Esophagus mucosa (tissue), 1 donor: ENCODE data around the gene RRP8. TPM values are rescaled to one million over a fixed set of nuclear protein-coding genes. Genes with fewer than 3 reads are reported as not detected.

Source experiments
- ATAC-seq: fragments of 200-7000 bp; cut with Tn5 transposase; one replicate; pipeline ENCODE4 v1.9.1; 2020
- total RNA-seq: library from RNA; stranded (reverse); gene quantifications from one replicate; pipeline ENCODE4 v1.2.4, GENCODE V29; 2023
- donor health status: DM: yes; HTN: yes; CAD: no.

The RRP8 gene
- total RNA-seq, 1 donor from 2014 or later, result 13.2 TPM

DNA sequence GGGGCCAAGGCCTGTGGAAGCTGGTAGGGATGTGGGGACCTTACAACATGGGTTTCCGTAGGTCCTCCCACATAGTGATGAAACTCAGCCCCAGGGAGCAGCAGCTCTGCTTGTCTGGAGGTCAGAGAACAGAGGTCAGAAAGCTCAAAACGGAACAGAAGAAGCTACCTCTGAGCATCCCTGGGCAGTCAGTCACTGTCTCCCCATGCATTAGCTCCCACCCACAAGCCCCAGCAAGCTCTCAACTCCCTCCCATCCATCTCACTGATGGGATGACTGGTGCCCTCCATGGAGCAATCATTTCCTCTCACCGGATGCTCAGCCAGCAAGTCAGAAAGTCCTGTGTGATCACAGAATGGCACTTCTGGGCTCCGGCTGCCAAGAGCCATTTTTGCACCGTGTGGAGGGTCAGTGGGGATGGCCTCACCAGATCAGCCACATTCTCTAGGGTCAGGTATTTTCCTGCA lies 13.9 kb upstream of the RRP8 start:
- ATAC-seq, result no peak

DNA sequence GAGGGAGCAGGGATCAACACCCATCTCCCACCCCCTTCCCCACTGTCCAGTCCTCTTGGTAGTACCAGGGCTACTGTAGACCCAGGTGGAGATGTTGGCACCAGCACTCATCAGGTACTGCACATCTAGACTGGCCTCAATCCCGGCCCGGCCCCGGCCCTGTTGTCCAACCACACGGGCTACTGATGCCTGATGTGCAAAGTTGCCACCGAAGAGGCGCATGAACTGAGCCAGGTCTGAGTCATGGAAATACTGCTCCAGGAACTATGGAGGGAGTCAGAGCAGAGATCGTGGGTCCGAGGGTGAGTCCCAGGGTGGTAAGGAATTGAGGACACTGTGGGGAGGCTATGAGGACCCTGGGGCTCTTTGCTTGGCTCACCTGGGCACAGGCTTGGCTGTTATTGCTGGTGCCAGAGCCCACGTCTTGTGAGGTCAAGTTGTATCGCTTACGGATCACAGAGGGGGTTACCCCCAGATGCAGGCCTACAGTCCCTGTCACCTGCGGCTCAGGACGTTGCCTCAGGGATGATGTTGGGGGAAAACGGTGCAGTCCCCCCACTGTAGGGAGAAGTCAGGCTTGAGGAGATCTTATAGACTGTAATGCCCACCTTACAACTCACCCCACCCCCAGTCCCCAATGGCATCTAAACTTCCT lies 13.3 kb upstream of the RRP8 start:
- ATAC-seq, result no peak

DNA sequence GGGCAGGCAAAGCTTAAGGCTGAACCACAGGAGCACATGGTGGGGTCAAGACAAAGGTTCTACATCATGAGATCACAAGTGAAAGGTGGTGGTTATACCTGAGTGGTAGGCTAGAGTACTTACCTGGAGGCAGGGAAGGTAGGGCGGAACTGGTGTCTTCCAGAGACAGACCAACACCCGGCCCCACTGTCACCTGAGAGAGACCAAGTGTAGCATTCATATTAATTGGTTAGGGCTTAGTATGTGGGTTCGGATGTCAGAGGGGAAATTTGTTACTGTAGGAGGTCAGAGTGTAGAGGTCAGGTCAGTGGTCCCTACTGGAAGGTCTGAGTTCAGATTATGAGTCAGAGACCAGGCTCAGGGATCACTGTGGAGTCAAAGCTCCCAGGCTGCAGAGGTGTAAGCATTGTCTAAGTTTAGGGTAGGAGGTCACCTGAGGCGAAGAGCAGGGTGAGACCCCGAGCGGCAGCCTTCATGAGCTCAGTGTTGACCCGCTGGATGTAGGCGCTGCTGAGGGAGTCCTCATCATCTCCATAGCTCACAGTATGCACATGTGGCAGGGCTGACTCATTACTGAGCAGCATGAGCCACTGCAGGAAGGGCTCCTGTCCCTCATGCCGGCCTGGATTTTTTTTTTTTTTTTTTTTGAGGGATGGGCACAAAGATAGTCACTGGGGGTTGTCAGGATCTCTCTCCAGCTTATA lies 12.6 kb upstream of the RRP8 start:
- ATAC-seq, result no peak

DNA sequence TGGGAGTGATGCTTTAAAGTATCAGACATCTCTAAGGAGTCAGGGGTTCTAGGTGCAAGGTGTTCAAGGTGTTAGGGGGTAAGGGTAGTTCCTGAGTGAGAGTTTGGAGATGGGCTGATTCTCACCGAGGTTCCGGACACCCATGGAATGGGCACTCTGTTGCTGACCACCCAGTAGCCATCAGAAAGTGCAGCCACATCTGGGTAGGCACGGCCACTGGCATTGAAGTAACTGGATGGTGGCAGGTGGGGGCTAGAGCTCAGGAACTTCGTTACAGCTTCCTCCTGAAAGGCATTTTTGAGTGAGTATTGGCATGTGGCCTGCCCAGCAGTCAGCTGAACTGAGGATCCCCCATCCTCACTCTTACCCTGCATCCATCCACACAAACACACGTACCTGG lies 11.6 kb upstream of the RRP8 start:
- ATAC-seq, result no peak

DNA sequence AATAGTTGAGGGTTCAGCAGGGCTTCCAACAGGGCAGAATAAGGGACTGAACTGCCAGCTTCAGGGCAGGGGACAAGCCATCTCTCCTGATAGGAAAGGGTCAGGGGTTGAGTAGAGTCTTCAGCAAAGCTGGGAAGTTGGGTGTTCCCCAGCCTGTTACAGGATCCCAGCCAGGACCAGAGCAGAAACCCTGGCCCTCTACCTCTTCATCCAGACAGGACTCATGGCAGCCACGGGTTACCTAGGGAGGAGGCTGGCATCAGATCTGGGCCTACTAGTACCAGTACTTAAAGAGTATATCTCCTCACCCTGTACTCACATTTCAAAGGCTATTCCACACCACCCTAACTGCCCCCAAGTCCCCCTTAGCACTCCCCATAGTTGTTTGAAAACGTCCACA lies 11.0 kb upstream of the RRP8 start:
- ATAC-seq, result no peak

DNA sequence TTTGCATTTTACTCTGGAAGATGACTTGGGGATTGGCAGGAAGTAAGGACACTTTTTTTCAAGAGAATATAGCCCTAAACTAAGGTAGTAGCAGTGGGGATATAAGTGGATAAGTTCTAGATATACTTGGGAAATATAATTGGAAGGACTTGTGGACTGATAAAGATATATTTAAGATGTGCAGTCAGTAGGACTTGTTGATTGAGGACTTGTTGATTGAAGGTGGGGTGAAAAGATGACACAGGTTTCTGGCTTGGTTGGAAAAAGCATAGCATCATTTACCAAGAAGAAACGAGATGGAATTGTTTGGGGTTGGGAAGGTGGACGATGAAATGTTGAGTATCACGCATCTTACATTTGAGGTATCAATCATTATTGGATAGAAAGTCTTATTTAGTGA lies 10.1 kb upstream of the RRP8 start:
- ATAC-seq, result no peak

DNA sequence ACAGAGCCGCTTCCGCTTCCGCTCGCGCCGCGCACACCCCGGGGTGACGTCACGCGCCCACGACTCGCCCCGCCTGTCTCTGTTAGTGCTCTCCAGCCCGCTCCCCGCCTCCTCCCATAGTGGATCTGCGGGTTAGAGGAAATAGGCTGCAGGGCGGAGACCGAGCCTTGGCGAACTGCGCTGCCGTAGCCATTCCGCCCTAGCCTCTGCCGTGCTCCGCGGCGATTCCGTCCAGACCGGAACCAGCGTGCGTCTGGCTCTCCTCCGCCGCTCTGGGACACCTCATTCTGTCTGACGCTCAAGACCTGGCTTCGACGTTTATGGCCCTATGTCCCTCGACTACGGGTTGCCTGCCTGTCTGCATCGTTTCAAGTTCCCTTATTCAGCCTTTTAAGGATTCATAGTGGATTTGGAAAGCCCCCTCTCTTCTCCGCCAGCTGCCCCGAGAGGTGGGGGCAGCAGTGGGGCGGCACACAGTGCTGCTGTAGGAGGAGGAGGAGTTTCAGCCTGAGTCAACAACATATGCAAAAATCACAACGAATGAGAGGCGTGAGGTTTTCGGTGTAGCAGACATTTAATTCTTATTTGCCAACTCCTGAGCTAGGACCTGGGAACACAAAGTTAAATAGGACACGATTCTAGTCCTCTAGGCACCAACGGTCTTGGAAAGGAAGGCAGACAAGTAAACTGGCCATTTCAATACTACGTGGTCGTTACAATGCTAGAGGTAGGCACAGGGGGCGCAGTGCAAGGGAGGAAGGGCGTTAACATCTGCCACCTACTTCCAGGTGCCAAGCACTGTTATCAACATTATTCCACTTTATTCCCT lies 9.0 kb upstream of the RRP8 start, which contains the start of gene TAF10:
Gene TAF10, minus strand, starts transcription at position 4 of the 829 bp plus-strand sequence. CDS start 27 bp downstream, outside the sequence.
- ATAC-seq, result peak; percentile 98

DNA sequence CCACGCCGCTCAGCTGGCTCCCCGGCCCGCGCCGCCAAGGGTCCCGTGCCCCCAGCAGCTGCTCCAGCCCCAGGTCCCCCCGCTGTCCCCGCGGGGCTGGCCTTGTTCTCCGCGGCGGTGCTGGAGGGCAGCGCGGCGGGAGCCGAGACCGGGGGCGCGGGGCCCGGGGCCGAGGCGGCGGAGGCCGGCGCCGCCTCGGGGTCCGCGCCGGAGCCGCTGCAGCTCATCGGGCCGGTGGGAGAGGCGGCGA lies 8.5 kb upstream of the RRP8 start:
- ATAC-seq, result no peak

DNA sequence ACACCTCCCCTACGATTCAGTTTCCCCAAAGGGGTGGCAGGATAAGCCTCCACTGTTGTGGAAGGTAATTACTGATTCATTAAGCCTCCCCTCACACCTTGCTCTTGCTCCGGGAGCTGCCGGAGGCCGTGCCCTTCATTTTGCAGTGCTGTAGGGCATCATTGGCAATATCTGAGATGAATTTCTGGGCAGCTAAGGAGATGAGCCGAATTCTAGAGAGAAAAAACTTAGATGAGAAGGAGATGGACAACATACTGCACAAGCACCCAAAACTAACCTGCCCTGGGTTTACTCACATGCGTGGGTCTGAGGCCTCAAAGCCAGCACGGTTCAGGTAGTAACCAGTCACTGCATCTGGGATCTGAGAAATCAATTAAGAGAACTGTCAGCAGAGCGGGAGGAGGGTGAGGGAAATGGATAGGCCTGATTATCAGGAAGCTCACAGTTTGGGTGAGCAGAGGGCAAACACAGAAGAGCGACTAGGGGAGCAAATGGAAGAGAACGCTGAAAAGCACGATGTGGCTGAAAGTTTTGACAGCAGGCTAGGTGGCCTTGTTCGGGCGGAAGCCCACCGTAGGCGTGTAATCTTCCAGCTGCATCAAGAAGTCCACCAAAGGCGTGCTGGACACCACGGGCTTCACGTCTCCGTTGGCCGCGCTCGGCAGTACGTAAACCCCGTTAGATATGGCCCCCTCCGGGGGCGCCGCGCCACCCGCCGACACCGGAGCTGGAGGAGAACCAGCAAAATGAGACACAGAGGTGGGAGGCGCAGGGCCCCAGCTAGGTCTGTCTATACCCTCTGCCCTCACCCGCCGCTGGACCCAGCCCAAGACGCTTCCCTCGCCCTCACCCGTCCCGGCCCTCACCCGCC lies 7.9 kb upstream of the RRP8 start:
- peak; percentile 14 for ATAC-seq

DNA sequence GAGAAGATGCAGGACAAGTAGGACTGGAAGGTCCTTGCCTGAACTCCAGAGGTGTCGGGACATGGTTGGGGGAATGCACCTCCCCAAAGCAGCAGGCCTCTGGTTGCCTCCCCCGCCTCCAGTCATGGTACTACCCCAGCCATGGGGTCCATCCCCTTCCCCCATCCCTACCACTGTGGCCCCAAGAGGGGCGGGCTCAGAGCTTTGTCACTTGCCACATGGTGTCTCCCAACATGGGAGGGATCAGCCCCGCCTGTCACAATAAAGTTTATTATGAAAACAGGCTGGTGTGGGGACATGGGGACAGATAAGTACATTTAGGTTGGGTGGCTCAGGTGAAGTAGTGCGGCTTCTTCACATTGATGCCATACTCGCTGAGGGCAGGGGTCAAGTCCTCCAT lies 7.2 kb upstream of the RRP8 start:
- ATAC-seq, result no peak

DNA sequence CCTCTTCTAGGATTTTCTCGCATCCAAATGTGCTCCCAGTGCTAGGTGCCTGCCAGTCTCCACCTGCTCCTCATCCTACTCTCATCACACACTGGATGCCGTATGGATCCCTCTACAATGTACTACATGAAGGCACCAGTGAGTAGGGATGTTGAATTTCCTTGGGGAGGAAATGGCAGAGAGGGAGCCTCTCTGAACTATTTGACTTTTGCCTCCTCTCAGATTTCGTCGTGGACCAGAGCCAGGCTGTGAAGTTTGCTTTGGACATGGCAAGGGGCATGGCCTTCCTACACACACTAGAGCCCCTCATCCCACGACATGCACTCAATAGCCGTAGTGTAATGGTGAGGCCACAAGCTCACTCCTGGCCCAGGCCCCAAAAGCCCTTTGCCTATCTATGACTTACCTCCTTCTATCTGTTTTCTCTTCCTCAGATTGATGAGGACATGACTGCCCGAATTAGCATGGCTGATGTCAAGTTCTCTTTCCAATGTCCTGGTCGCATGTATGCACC lies 6.1 kb upstream of the RRP8 start:
- ATAC-seq, result no peak

DNA sequence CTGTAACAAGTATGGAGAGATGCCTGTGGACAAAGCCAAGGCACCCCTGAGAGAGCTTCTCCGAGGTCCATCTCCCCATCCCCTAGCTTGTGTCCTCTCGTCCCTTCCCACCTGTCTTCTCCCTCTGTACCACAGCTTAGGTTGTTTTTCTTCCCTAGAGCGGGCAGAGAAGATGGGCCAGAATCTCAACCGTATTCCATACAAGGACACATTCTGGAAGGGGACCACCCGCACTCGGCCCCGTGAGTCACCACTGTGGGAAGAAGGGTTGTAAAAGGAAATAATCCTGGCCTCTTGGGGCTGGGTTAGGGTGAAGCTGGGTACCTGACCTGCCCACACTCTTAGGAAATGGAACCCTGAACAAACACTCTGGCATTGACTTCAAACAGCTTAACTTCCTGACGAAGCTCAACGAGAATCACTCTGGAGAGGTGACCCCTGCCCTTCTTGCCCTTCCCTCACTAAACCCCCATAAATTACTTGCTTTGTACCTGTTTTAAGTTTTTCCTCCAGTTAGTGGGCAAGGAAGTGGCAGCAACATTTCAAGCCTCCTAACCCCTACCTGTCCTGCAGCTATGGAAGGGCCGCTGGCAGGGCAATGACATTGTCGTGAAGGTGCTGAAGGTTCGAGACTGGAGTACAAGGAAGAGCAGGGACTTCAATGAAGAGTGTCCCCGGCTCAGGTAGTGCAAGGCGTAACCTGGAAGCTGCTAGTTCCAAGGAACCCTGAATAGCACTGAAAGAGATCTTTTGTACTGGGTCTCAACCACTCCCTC lies 5.5 kb upstream of the RRP8 start:
- ATAC-seq, result no peak

DNA sequence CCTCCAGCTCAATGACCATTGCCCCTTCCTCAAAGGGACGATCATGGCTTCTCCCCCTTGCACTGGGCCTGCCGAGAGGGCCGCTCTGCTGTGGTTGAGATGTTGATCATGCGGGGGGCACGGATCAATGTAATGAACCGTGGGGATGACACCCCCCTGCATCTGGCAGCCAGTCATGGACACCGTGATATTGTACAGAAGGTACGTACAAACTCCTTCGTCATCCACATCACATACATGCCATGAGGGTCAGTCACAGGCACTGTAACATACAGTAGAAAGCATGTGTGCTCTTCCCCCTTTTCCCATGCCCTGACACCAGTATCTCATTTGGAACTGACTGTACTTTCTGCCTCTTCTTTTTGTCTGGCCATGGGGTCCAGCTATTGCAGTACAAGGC lies 4.6 kb upstream of the RRP8 start:
- no peak for ATAC-seq

DNA sequence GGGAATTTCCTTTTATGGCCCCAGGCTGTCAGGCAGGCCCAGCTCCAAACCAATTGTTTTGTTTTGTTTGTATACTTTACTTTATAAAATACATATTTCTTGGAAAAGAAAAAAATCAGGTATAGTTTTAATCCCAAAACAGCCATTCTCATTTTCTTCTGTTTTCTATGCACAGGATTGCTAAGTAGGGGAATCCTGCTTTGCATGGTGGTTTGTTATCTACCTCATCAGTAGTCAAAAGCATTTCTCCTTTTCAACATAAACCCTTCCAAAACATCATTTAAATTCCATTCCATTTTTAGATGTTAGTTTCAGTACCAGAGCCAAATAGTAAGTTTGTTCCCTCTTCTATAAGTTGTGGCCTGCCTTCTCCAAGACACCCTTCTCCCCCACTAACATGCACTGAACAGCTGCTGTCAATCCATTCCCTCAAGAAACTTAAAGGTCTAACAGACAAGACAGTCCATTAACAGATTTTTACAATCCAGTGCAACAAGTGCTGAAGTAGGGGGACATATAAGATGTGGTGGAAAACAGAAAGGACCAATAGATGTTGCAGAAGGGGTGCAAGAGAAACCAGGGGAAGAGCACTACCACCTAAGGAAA lies 3.9 kb upstream of the RRP8 start:
- no peak for ATAC-seq

DNA sequence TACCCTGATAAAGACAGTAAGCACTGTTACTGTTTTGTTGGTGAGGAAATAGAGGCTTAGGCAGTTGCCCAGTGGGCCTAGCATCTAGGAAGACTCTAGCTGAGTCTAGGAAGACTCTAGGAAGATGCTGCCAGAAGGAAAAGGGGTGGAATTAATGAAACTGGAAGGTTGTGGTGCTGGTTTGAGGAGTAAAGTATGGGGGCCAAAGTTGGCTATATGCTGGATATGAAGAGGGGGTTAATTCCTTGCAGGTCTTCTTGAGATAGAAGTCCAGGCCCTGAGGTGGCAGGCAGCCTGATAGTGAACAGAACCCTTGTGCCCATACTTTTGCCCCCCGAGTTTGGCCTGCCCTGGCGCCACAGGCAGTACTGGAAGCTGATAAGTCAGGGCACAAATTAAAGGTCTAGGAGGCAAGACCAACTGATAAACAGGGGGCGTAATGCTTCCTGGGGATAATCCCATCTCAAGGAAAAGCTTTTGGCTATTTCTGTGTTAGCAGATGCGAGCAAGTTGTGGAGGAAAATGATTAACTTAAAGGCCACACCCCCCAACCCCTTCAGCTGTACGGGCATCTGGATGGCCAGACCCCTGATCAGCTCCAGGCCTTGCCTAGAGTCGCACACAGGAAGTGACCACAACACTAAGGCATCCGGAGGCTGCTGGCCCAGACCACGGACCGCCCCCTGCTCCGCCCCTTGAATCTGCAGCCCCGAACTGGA lies 3.2 kb upstream of the RRP8 start:
- peak; percentile 30 for ATAC-seq

DNA sequence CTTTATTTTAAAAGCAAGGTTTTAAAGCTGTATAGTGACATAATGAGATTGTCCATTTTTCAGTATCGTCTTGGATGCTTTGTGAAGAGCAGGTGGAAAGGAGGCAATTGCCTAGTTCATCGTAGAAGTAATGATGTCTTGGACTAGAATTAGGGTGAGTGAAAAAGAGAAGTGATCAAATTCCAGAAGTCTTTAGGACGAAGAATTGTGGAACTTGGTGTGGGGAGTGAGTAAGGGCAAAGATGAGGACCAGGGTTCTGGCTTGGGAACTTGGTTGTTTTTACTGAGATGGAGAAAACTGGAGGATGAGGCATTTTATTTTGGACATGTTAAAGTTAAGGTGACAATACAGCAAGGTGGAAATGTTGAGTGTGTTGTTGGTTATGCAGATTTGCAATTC lies 1.4 kb upstream of the RRP8 start:
- no peak for ATAC-seq

DNA sequence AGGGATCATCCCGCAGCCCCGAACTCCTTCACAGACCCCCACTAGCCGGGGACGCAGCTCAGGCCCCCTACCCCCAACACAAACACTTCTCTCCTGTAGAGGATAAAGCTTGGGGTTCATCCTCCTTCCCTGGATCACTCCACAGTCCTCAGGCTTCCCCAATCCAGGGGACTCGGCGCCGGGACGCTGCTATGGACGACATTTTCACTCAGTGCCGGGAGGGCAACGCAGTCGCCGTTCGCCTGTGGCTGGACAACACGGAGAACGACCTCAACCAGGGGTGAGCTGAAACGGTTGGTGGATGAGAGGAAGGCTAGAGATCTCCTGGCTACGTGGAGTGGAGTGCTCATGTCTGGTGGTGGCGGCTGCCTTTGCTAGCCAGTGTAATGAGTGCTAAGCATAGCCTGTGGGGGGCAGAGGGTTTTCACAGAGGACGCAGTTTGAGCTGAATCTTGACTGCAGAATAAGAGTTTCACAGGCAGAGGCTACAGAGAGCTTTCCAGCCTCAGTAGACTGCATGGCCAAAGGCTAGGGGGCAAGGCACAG lies 738 bp upstream of the RRP8 start:
- ATAC-seq, result peak; percentile 45

DNA sequence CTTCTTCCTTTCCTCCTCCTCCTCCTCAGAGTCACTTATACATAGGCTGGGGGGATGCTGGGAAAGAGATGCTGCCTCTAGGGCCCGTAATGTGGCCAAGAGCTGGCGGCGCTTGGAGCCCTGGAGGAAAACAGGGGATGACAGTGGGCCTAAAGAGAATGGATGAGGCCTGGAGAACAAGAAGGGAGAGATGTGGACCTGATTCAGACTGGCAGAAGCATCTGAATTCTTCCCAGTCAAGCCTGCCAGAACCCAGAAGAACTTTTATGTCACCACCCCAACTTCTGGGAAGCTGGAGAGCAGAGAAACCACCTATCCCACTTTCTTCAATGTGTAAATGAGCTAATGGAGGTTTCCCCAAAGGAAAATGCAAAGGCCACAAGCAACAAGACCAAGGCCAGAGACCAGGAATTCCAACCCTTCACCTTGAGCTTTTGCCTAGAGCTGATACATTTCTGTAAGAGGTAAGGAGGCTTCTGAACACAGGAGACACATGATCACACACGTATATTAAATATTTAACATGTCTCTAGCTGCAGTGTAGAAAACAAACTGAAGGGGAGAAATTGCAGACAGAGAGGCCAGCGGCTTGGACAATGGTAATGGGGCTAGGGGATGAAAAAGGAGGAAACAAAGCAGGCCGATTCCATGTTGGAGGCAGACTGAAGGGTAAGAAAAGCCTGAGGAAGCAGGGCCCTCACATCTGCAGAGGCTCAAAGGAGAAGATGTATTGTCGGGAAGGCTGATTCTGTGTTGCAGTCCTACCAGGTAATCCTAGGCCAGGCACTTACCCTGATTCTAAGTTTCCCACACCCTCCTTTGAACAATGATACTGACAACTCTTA lies 1.1 kb downstream of the RRP8 start:
- no peak for ATAC-seq

DNA sequence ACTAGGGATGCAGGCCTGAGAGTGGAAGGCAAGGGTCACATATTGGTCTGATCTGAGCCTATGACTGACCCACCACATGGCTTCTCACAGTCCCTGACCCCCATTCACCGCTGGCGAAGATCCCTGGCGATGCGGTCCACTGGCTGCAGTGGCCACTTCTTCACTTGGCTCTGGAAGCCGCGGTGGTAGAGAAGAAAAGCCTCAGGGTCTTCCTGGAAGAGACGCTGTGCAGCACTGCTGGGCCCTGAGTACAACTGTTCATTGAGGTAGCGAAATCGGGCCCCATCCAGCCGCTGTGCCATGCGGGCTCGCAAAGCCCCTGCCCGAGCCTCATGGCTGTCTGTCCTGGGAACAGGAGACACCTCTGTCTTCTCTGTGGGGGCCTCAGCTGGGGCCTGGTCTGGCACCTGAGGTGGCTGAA lies 2.4 kb downstream of the RRP8 start:
- ATAC-seq, result no peak
